GM04503 (cell line): ENCODE data around the gene TGFBR1.
"Not testable (repeated sequence)": the region's sequence is repeated elsewhere in the genome, so short reads cannot be mapped to it uniquely, and the experiment has no call there.

ENCODE experiments used
- DNase-seq: peaks from one replicate; pipeline ENCODE4 v3.0.0-alpha.2; 2012; ENCODE audit warnings: low read depth

The TGFBR1 gene

DNA sequence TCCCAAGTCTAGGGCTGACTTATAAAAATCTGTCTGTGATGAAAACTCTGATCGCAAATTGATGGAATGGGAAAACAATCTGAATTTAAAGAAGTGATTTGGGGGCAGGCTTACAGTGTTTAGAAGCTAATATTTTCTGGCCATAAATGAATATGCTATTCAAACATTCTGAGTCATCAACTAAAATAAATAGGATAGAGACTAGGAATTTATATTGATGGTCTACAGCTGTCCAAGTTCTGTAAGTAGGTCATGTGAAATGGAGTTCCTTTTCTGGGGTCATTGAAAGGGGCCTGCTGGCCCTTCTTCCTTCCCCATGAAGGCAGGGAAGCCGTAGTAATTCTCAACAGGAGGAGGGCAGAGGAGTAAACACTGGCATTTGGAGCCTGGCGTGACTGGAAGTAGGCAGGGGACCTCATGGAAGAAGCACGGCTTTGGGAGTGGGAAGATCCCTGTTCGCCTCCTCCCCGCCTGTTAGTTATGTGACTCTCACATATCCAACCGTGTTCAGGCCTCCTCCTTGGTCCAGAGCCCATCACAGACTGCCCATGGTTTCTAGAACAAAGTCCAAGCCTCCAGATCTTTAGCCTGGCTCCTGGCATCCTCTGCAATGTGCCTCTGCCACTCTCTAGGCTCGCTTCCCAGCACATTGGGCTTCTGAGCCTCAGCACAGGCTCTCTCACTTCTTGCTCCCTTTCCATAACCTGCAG, 85.1 kb downstream of the TGFBR1 start:
- DNase-seq = no peak

DNA sequence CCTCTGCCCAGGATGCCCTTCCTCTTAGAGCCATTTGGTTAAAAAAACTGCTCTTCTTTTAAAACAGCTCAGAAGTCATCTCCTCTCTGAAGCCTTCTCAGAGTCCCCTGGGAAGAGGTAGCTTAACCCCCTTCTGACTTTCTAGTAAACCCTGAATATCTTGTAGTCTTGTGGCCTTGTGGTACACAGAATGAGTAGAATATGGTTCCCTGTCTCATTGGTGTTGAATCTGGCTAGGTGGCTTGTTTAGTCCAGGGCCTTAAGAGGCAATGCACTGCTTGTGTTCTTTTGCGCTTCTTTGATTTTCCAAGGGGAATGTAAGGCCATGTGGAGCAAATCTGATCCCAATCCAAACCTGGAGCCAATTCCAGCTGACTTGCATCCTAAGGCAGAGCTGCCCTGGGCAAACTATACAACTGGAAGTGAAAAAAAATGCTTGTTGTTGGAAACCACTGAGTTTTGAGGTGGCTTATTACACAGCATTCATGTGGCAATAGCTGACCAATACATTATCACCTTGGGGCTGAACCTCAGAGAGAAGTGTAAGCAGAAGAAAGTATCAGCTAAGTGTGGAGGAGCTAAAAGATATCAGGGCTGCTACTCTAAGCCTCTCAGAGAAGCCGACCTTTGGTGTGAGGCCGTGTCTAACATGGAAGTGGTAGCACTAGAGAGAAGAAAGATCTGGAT, 85.8 kb downstream of the TGFBR1 start:
- DNase-seq = no peak

- no peak for DNase-seq
Observed at GRCh38 chr9:99192786-99193465, 88.0 kb downstream of the TGFBR1 start.

DNA sequence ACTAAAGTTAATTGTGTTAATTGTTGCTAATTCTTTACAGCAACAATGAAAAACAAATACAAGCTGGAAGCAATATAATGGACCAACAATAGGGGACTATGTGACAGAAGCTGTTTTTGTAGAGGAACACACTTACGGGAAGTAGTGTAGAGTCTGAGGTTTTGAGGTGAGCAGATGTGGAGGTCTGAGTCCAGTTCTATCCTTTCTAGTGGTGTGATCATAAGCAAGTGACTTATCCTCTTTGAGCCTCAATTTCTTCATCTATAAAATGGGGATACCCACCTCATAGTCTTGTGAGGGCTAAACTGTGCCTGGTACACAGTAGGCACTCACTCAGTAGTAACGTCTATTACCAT, 88.5 kb downstream of the TGFBR1 start:
- no peak for DNase-seq

GRCh38 chr9:99196484-99196883, 91.6 kb downstream of the TGFBR1 start:
- not testable (repeated sequence) for DNase-seq

DNA sequence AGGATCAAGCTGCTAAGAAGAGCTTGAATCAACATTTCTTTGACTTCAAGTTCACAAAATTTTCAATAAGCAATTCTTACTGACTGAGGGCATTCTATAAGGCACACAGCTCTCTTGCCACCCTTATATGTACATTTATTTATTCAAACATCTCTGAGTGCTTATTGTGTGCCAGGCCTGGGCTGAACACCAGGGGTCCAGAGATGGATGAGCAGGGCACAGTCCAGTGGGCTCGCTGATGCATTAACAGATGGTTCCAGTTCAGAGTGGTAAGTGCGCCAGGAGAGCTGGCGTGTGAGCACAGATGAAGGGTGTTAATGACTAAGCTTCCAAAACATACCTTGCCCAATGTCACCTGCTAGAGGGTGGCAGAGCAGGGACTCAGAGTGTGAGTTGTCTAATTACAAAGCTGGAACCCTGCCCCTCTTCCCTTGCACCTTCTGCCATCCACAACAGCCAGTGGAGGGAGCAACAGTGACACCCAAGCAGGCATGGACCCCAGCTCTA, 92.3 kb downstream of the TGFBR1 start:
- no peak for DNase-seq

DNA sequence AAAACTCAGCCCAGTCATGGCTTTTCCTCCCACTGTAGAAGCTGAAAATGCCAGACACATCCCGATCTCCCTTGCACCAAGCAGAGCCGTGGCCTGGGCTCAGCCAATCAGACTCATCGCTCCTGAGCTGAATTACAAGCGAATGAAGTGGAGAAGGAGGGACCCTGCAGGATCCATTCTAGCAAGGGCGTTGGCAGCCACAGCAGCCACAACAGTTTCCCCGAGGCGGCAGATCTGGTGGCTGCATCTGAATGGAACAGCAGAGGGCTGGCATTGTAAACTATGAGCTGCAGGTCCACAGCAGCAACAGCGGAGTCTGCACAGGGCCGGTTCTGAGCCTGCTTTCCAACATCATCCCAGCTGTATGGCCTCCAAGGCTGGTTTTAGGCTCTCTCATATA, 93.1 kb downstream of the TGFBR1 start:
- no peak for DNase-seq

GRCh38 chr9:99199938-99200539, 95.1 kb downstream of the TGFBR1 start:
- no peak for DNase-seq

DNA sequence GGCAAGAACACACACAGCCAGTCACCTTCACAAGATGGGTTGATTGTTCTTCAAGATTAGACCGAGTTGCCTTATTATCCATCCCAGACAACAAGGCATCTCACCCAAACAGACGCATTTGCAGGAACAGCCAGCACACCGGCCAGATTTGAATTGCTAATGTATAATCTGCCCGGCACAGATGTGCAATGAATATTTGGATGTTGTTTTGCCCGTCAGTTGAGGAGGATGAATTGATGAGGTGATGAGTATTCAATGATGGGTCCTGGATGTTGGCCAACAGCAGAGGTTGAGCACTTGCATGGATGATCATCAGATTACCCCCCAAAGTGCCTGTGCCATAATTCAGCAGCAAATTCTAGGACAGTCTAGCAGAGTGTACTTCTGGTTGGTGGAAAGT, 96.7 kb downstream of the TGFBR1 start:
- DNase-seq = no peak
